HepG2 (cell line): ENCODE data around the gene MED1. TPM values are rescaled to one million over a fixed set of nuclear protein-coding genes. Genes with fewer than 3 reads are reported as not detected.

Experiments used
- BCLAF1 ChIP-seq: fragments of 450-650 bp; IDR thresholded peaks from 2 replicates; pipeline ENCODE4 v1.6.1; 2017; ENCODE audit warnings: mild to moderate bottlenecking
- GABPB1 ChIP-seq: IDR thresholded peaks from 2 replicates; pipeline ENCODE4 v1.6.1; 2016; ENCODE audit warnings: mild to moderate bottlenecking, missing genetic modification reagents, moderate library complexity, missing compliant biosample characterization
- GMEB1 ChIP-seq: sonication (generic); formaldehyde crosslinking; IDR thresholded peaks from 2 replicates; pipeline ENCODE4 v1.5.1; 2020; ENCODE audit warnings: missing genetic modification reagents, mild to moderate bottlenecking, borderline replicate concordance
- GMEB2 ChIP-seq: IDR thresholded peaks from 2 replicates; pipeline ENCODE4 v1.6.1; 2016; ENCODE audit warnings: missing biosample characterization, missing genetic modification reagents, low read depth
- IKZF4 ChIP-seq: sonication (generic); formaldehyde crosslinking; IDR thresholded peaks from 2 replicates; pipeline ENCODE4 v1.5.1; 2020; ENCODE audit warnings: borderline replicate concordance, mild to moderate bottlenecking, low read depth, missing genetic modification reagents; ENCODE audit errors: not compliant biosample characterization
- NAIF1 ChIP-seq: sonication (generic); formaldehyde crosslinking; IDR thresholded peaks from 2 replicates; pipeline ENCODE4 v1.5.0; 2020; ENCODE audit warnings: mild to moderate bottlenecking, missing genetic modification reagents, borderline replicate concordance
- NFE2L1 ChIP-seq: sonication (generic); formaldehyde crosslinking; IDR thresholded peaks from 2 replicates; pipeline ENCODE4 v1.4.0; 2020; ENCODE audit warnings: missing genetic modification reagents, mild to moderate bottlenecking, borderline replicate concordance
- PHF8 ChIP-seq: sonication (generic); formaldehyde crosslinking; IDR thresholded peaks from 2 replicates; pipeline ENCODE4 v1.5.0; 2020; ENCODE audit warnings: missing genetic modification reagents
- SRSF1 ChIP-seq: fragments of 200-400 bp; formaldehyde crosslinking; optimal IDR thresholded peaks from 2 replicates; pipeline ENCODE3; 2017; ENCODE audit warnings: mild to moderate bottlenecking, low read depth, low read length, moderate library complexity
- STAG1 ChIP-seq: sonication (generic); formaldehyde crosslinking; IDR thresholded peaks from 2 replicates; pipeline ENCODE4 v1.4.0; 2020; ENCODE audit warnings: missing genetic modification reagents
- SYNCRIP ChIP-seq: fragments of 200-400 bp; formaldehyde crosslinking; IDR thresholded peaks from 2 replicates; pipeline ENCODE4 v1.6.1; 2018; ENCODE audit warnings: mild to moderate bottlenecking, low read depth, low read length; ENCODE audit not compliant: insufficient read depth
- TOPORS ChIP-seq: sonication (generic); formaldehyde crosslinking; IDR thresholded peaks from 2 replicates; pipeline ENCODE4 v1.8.0; 2023; ENCODE audit warnings: mild to moderate bottlenecking, missing genetic modification reagents
- ZKSCAN1 ChIP-seq: fragments of 150-350 bp; IDR thresholded peaks from 2 replicates; pipeline ENCODE4 v1.6.1; 2014; ENCODE audit warnings: low read length
- ZKSCAN8 ChIP-seq: IDR thresholded peaks from 2 replicates; pipeline ENCODE4 v1.6.1; 2016; ENCODE audit warnings: borderline replicate concordance, missing genetic modification reagents, missing compliant biosample characterization
- ZNF24 ChIP-seq: fragments of 450-650 bp; IDR thresholded peaks from 2 replicates; pipeline ENCODE4 v1.6.1; 2017; ENCODE audit warnings: antibody characterized with exemption, mild to moderate bottlenecking
- ZNF556 ChIP-seq: sonication (generic); formaldehyde crosslinking; IDR thresholded peaks from 2 replicates; pipeline ENCODE4 v1.4.0; 2020; ENCODE audit warnings: mild to moderate bottlenecking, missing genetic modification reagents, borderline replicate concordance
- ZNF576 ChIP-seq: sonication (generic); formaldehyde crosslinking; IDR thresholded peaks from 2 replicates; pipeline ENCODE4 v1.4.0; 2020; ENCODE audit warnings: mild to moderate bottlenecking, missing genetic modification reagents
- ZNF607 ChIP-seq: sonication (generic); formaldehyde crosslinking; IDR thresholded peaks from 2 replicates; pipeline ENCODE4 v1.5.1; 2020; ENCODE audit warnings: missing genetic modification reagents, mild to moderate bottlenecking, borderline replicate concordance
- ZNF777 ChIP-seq: sonication (generic); formaldehyde crosslinking; IDR thresholded peaks from 2 replicates; pipeline ENCODE4 v1.4.0; 2020; ENCODE audit warnings: missing genetic modification reagents
- ZNF784 ChIP-seq: sonication (generic); formaldehyde crosslinking; IDR thresholded peaks from 2 replicates; pipeline ENCODE4 v1.5.1; 2020; ENCODE audit warnings: missing genetic modification reagents, mild to moderate bottlenecking, borderline replicate concordance
- ZSCAN31 ChIP-seq: sonication (generic); formaldehyde crosslinking; IDR thresholded peaks from 2 replicates; pipeline ENCODE4 v1.5.0; 2020; ENCODE audit warnings: low read depth, mild to moderate bottlenecking, missing genetic modification reagents
- polyA plus RNA-seq, 8 experiments: library from polyadenylated mRNA; depleted of rRNA in 3 of 8; stranded (reverse) in 7 of 8; unstranded in 1 of 8; fragments of >200 nt; fragmentation: Illumina TruSeq in 4 of 8; extraction: Trizol in 4 of 8; gene quantifications; 2 replicates each; pipeline versions ENCODE4 v1.2.1 to v1.2.3, GENCODE V29; 2011 to 2016; ENCODE audit warnings: low read depth in 4 of 8, missing spikeins in 1 of 8, mixed read lengths in 1 of 8; ENCODE audit not compliant: insufficient read depth in 1 of 8
- total RNA-seq, 5 experiments: library from RNA; depleted of rRNA; stranded (reverse); fragments of >200 nt; fragmentation: Illumina TruSeq; extraction: Trizol; gene quantifications; 2 replicates each; pipeline ENCODE4 v1.2.3, GENCODE V29; 2016; ENCODE audit warnings: low read depth in 1 of 5

MED1 gene
- total and polyA plus RNA-seq, 2 of the 13 experiments (the other 11 are each of a cell fraction or from before 2014, with no cell fraction given): 37.5 to 40.1 TPM

GRCh38 chr17:39461113-39461925 lies 10.3 kb upstream of the MED1 start, which contains the start of gene CDK12 (continued):
- TF ChIP-seq ZKSCAN8 (peak; percentile 84; the same call in 1 of the 2 replicates), SYNCRIP (no peak), NFE2L1 (no peak), ZNF556 (CRISPR knock-in tag) (no peak), ZKSCAN1 (peak; percentile 97; the same call in 1 of the 2 replicates), GMEB1 (CRISPR knock-in tag) (peak; percentile 49), SRSF1 (peak; percentile 44), PHF8 (CRISPR knock-in tag) (peak; percentile 96), IKZF4 (CRISPR knock-in tag) (peak; percentile 77), ZNF576 (CRISPR knock-in tag) (no peak), ZNF24 (0 out of 2 replicates have a peak, but pooled peaks have one; percentile 63), ZSCAN31 (CRISPR knock-in tag) (peak; percentile 43; the same call in 1 of the 2 replicates), ZNF607 (CRISPR knock-in tag) (no peak), GMEB2 (CRISPR knock-in tag) (no peak), STAG1 (peak; percentile 9; the same call in 1 of the 2 replicates), BCLAF1 (no peak), ZNF777 (CRISPR knock-in tag) (0 out of 2 replicates have a peak, but pooled peaks have one; percentile 47), NAIF1 (CRISPR knock-in tag) (no peak), GABPB1 (CRISPR knock-in tag) (peak; percentile 73), ZNF784 (CRISPR knock-in tag) (peak; percentile 57), TOPORS (CRISPR knock-in tag) (no peak)
